SK-N-SH treated with all-trans-retinoic acid at 6 μM for 48 hours (cell line): Measurements from ENCODE around the gene PSME4.

ENCODE experiments used
- ATAC-seq: fragments of 200-7000 bp; cut with Tn5 transposase; 3 replicates; pipeline ENCODE4 v1.9.1; 2020; ENCODE audit warnings: mild to moderate bottlenecking, moderate library complexity
- ARNTL ChIP-seq: fragments of 450-650 bp; formaldehyde crosslinking; IDR thresholded peaks from 2 replicates; pipeline ENCODE4 v1.5.0; 2020; ENCODE audit warnings: low read depth, mild to moderate bottlenecking, moderate library complexity, borderline replicate concordance
- BACH2 ChIP-seq: fragments of 250-450 bp; sonication (Bioruptor Pico); IDR thresholded peaks from 2 replicates; pipeline ENCODE4 v1.9.0; 2021; ENCODE audit warnings: mild to moderate bottlenecking, borderline replicate concordance
- CREB5 ChIP-seq: fragments of 250-450 bp; sonication (Bioruptor Pico); IDR thresholded peaks from 2 replicates; pipeline ENCODE4 v1.5.1; 2020; ENCODE audit warnings: low read depth, mild to moderate bottlenecking, moderate library complexity
- CSDC2 ChIP-seq: fragments of 250-450 bp; sonication (Bioruptor Pico); IDR thresholded peaks from 2 replicates; pipeline ENCODE4 v1.5.0; 2020; ENCODE audit warnings: mild to moderate bottlenecking, moderate library complexity
- CSRNP3 ChIP-seq: fragments of 250-450 bp; sonication (Bioruptor Pico); IDR thresholded peaks from 2 replicates; pipeline ENCODE4 v1.5.1; 2021; ENCODE audit warnings: mild to moderate bottlenecking, moderate library complexity
- GLIS3 ChIP-seq: fragments of 250-450 bp; sonication (Bioruptor Pico); IDR thresholded peaks from 2 replicates; pipeline ENCODE4 v1.5.0; 2020; ENCODE audit warnings: mild to moderate bottlenecking, moderate library complexity
- ISL1 ChIP-seq: fragments of 250-450 bp; sonication (Bioruptor Pico); IDR thresholded peaks from 2 replicates; pipeline ENCODE4 v2.1.2; 2022; ENCODE audit warnings: mild to moderate bottlenecking, moderate library complexity
- OSR1 ChIP-seq: fragments of 250-450 bp; sonication (Bioruptor Pico); IDR thresholded peaks from 2 replicates; pipeline ENCODE4 v1.8.0; 2022; ENCODE audit warnings: moderate library complexity, mild to moderate bottlenecking, inconsistent platforms
- POU6F1 ChIP-seq: fragments of 250-450 bp; sonication (Bioruptor Pico); IDR thresholded peaks from 2 replicates; pipeline ENCODE4 v1.8.0; 2021; ENCODE audit warnings: low read depth, mild to moderate bottlenecking, moderate library complexity, borderline replicate concordance
- PPARA ChIP-seq: fragments of 250-450 bp; sonication (Bioruptor Pico); IDR thresholded peaks from 2 replicates; pipeline ENCODE4 v1.5.0; 2020; ENCODE audit warnings: mild to moderate bottlenecking, borderline replicate concordance
- RARB ChIP-seq: fragments of 250-450 bp; sonication (Bioruptor Pico); IDR thresholded peaks from 2 replicates; pipeline ENCODE4 v1.8.0; 2021; ENCODE audit warnings: mild to moderate bottlenecking, moderate library complexity
- SNAI2 ChIP-seq: fragments of 250-450 bp; sonication (Bioruptor Pico); IDR thresholded peaks from 2 replicates; pipeline ENCODE4 v1.5.0; 2020; ENCODE audit warnings: mild to moderate bottlenecking, moderate library complexity
- TCF4 ChIP-seq: fragments of 250-450 bp; sonication (Bioruptor Pico); IDR thresholded peaks from 2 replicates; pipeline ENCODE4 v1.8.0; 2021; ENCODE audit warnings: mild to moderate bottlenecking, moderate library complexity, borderline replicate concordance
- TOX ChIP-seq: fragments of 250-450 bp; sonication (Bioruptor Pico); IDR thresholded peaks from 2 replicates; pipeline ENCODE4 v1.8.0; 2021; ENCODE audit warnings: mild to moderate bottlenecking, moderate library complexity, borderline replicate concordance
- TSHZ2 ChIP-seq: fragments of 250-450 bp; sonication (Bioruptor Pico); IDR thresholded peaks from 2 replicates; pipeline ENCODE4 v1.5.0; 2020; ENCODE audit warnings: mild to moderate bottlenecking, moderate library complexity
- ZC3H10 ChIP-seq: fragments of 250-450 bp; sonication (Bioruptor Pico); IDR thresholded peaks from 2 replicates; pipeline ENCODE4 v1.5.1; 2021; ENCODE audit warnings: mild to moderate bottlenecking, moderate library complexity
- ZFP3 ChIP-seq: fragments of 250-450 bp; sonication (Bioruptor Pico); IDR thresholded peaks from 2 replicates; pipeline ENCODE4 v1.5.0; 2020; ENCODE audit warnings: mild to moderate bottlenecking, moderate library complexity
- ZFP30 ChIP-seq: fragments of 450-650 bp; formaldehyde crosslinking; IDR thresholded peaks from 2 replicates; pipeline ENCODE4 v1.5.0; 2022; ENCODE audit warnings: mild to moderate bottlenecking, moderate library complexity
- ZNF565 ChIP-seq: fragments of 450-650 bp; formaldehyde crosslinking; conservative IDR thresholded peaks from 2 replicates; pipeline ENCODE4 v1.5.0; 2020; ENCODE audit warnings: low read depth, mild to moderate bottlenecking, moderate library complexity
- ZNF70 ChIP-seq: fragments of 450-650 bp; formaldehyde crosslinking; IDR thresholded peaks from 2 replicates; pipeline ENCODE4 v1.5.0; 2020; ENCODE audit warnings: mild to moderate bottlenecking, moderate library complexity
- ZNF8 ChIP-seq: fragments of 450-650 bp; formaldehyde crosslinking; IDR thresholded peaks from 2 replicates; pipeline ENCODE4 v1.5.0; 2020; ENCODE audit warnings: mild to moderate bottlenecking, moderate library complexity
- TF ChIP-seq, protein P1 (sequence below): fragments of 250-450 bp; sonication (Bioruptor Pico); IDR thresholded peaks from 2 replicates; pipeline ENCODE4 v1.8.0; 2020; ENCODE audit warnings: mild to moderate bottlenecking, moderate library complexity, borderline replicate concordance

PSME4 gene

GRCh38 chr2:53874401-53874950 lies 96.3 kb downstream of the PSME4 start:
- TF ChIP-seq RARB (CRISPR knock-in tag) (no peak), BACH2 (CRISPR knock-in tag) (no peak), ZFP3 (CRISPR knock-in tag) (no peak), TCF4 (no peak)

GRCh38 chr2:53867773-53868172 lies 103.0 kb downstream of the PSME4 start:
- no peak for TF ChIP-seq RARB (CRISPR knock-in tag)
- no peak for TF ChIP-seq ZNF565
- no peak for TF ChIP-seq GLIS3 (CRISPR knock-in tag)
- no peak for TF ChIP-seq CREB5
- no peak for TF ChIP-seq SNAI2 (CRISPR knock-in tag)
- TF ChIP-seq PPARA (CRISPR knock-in tag): no peak
- TF ChIP-seq ZC3H10 (CRISPR knock-in tag): no peak
- TF ChIP-seq ZFP30 (CRISPR knock-in tag): no peak
- no peak for TF ChIP-seq ISL1 (CRISPR knock-in tag)
- TF ChIP-seq CSDC2: no peak
- TF ChIP-seq TOX (CRISPR knock-in tag): no peak
- TF ChIP-seq TSHZ2 (CRISPR knock-in tag): no peak
- no peak for TF ChIP-seq ARNTL (CRISPR knock-in tag)
- TF ChIP-seq, protein P1, sequence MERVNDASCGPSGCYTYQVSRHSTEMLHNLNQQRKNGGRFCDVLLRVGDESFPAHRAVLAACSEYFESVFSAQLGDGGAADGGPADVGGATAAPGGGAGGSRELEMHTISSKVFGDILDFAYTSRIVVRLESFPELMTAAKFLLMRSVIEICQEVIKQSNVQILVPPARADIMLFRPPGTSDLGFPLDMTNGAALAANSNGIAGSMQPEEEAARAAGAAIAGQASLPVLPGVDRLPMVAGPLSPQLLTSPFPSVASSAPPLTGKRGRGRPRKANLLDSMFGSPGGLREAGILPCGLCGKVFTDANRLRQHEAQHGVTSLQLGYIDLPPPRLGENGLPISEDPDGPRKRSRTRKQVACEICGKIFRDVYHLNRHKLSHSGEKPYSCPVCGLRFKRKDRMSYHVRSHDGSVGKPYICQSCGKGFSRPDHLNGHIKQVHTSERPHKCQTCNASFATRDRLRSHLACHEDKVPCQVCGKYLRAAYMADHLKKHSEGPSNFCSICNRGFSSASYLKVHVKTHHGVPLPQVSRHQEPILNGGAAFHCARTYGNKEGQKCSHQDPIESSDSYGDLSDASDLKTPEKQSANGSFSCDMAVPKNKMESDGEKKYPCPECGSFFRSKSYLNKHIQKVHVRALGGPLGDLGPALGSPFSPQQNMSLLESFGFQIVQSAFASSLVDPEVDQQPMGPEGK (CRISPR knock-in tag): no peak
- TF ChIP-seq CSRNP3 (CRISPR knock-in tag): no peak
- TF ChIP-seq OSR1 (CRISPR knock-in tag): no peak
- no peak for TF ChIP-seq ZNF70
- no peak for TF ChIP-seq ZFP3 (CRISPR knock-in tag)
- no peak for TF ChIP-seq BACH2 (CRISPR knock-in tag)
- no peak for TF ChIP-seq TCF4
- TF ChIP-seq, all 23 proteins: peak for 0
- no peak for ATAC-seq

More at GRCh38 chr2:53874401-53874950, 96.3 kb downstream of the PSME4 start:
- no peak for ATAC-seq

DNA sequence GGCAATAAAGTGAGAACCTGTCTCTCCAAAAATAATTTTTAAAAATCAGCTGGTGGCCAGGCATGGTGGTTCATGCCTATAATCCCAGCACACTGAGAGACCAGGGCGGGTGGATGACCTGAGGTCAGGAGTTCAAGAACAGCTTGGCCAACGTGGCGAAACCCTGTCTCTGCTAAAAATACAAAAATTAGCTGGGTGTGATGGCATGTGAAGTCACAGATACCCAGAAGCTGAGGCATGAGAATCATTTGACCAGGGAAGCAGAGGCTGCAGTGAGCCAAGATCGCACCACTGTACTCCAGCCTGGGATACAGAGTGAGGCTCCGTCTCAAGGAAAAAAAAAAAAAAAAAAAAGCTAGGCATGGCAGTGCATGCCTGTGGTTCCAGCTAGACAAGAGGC lies 103.6 kb downstream of the PSME4 start:
- no peak for ATAC-seq
- TF ChIP-seq CREB5: no peak
- TF ChIP-seq BACH2 (CRISPR knock-in tag): no peak
- no peak for TF ChIP-seq ARNTL (CRISPR knock-in tag)
- no peak for TF ChIP-seq POU6F1 (CRISPR knock-in tag)
- no peak for TF ChIP-seq ISL1 (CRISPR knock-in tag)
- no peak for TF ChIP-seq GLIS3 (CRISPR knock-in tag)
- no peak for TF ChIP-seq TSHZ2 (CRISPR knock-in tag)
- no peak for TF ChIP-seq ZFP30 (CRISPR knock-in tag)
- TF ChIP-seq CSDC2: no peak
- no peak for TF ChIP-seq CSRNP3 (CRISPR knock-in tag)
- TF ChIP-seq SNAI2 (CRISPR knock-in tag): no peak
- TF ChIP-seq OSR1 (CRISPR knock-in tag): no peak
- no peak for TF ChIP-seq RARB (CRISPR knock-in tag)
- no peak for TF ChIP-seq ZFP3 (CRISPR knock-in tag)
- no peak for TF ChIP-seq ZNF8 (CRISPR knock-in tag)
